ENCODE data around the gene OPCML. TPM values are rescaled to one million over a fixed set of nuclear protein-coding genes. Genes with fewer than 3 reads are reported as not detected.

Gene OPCML
- total RNA-seq, 1 donor, result not detected

- no peak overlapping the region for H3K4me3 ChIP-seq (ENCODE audit: low read depth, low read length)
- TF ChIP-seq, protein P1, sequence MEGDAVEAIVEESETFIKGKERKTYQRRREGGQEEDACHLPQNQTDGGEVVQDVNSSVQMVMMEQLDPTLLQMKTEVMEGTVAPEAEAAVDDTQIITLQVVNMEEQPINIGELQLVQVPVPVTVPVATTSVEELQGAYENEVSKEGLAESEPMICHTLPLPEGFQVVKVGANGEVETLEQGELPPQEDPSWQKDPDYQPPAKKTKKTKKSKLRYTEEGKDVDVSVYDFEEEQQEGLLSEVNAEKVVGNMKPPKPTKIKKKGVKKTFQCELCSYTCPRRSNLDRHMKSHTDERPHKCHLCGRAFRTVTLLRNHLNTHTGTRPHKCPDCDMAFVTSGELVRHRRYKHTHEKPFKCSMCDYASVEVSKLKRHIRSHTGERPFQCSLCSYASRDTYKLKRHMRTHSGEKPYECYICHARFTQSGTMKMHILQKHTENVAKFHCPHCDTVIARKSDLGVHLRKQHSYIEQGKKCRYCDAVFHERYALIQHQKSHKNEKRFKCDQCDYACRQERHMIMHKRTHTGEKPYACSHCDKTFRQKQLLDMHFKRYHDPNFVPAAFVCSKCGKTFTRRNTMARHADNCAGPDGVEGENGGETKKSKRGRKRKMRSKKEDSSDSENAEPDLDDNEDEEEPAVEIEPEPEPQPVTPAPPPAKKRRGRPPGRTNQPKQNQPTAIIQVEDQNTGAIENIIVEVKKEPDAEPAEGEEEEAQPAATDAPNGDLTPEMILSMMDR (IDR thresholded peaks at IDR 0.05; ENCODE audit: insufficient read depth, low read depth, low read length), result no peak
- DNase-seq (ENCODE audit: low read depth), result no peak
Measured at GRCh38 chr11:133053124-133053776, 479.1 kb downstream of the OPCML start.

- DNase-seq (ENCODE audit: low read depth), result no peak
- H3K4me3 ChIP-seq (ENCODE audit: low read depth, low read length), result no peak overlapping the region
- TF ChIP-seq, protein P1 (IDR thresholded peaks at IDR 0.05; ENCODE audit: insufficient read depth, low read depth, low read length), result no peak
Measured at GRCh38 chr11:133052537-133052936, 479.8 kb downstream of the OPCML start.

DNA sequence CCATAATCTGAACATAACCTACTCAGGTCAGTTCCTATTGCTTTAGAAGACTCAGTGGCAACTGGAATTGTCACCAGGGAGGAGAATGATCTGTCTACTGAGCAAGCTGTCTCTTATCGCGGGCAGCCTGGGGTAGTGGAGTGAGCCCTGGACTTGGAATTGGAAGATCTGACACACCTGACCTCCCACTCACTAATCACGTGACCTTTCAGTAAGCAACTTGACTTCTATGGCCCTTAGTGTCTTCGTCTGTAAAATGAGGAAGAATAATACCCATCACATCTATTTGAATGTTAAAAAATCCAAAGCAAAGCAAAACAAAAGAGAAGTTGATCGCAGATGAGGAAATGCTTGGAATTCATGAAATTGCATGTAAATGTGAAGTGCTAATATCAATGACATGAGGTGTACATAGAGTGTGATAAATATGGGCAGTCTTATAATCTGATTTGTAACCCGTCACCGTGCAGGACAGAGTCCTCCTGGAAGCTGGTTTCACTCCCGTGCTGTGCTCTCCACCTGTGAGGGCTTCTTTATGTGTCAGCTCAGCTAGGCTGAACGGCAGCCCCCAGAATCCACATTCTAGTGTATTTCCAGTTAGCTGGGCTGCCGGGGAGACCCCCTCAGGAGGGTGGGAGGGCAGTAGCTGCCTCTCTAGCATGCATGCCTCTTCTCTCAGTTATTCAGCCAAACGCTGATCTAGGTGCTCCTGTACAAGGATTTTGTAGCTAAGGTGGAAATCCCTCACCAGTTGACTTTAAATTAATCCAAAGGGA is 482.9 kb downstream of the OPCML start:
- no peak overlapping the region for H3K4me3 ChIP-seq (ENCODE audit: low read depth, low read length)
- no peak for DNase-seq (ENCODE audit: low read depth)
- TF ChIP-seq, protein P1 (IDR thresholded peaks at IDR 0.05; ENCODE audit: insufficient read depth, low read depth, low read length), result no peak

- TF ChIP-seq, protein P1 (IDR thresholded peaks at IDR 0.05; ENCODE audit: insufficient read depth, low read depth, low read length), result no peak
- DNase-seq (ENCODE audit: low read depth), result no peak
- H3K4me3 ChIP-seq (ENCODE audit: low read depth, low read length), result no peak overlapping the region
Measured at GRCh38 chr11:133048270-133048669, 484.0 kb downstream of the OPCML start.

- no peak overlapping the region for H3K4me3 ChIP-seq (ENCODE audit: low read depth, low read length)
- no peak for DNase-seq (ENCODE audit: low read depth)
- TF ChIP-seq, protein P1 (IDR thresholded peaks at IDR 0.05; ENCODE audit: insufficient read depth, low read depth, low read length), result no peak
Measured at GRCh38 chr11:133047771-133048115, 484.6 kb downstream of the OPCML start.

DNA sequence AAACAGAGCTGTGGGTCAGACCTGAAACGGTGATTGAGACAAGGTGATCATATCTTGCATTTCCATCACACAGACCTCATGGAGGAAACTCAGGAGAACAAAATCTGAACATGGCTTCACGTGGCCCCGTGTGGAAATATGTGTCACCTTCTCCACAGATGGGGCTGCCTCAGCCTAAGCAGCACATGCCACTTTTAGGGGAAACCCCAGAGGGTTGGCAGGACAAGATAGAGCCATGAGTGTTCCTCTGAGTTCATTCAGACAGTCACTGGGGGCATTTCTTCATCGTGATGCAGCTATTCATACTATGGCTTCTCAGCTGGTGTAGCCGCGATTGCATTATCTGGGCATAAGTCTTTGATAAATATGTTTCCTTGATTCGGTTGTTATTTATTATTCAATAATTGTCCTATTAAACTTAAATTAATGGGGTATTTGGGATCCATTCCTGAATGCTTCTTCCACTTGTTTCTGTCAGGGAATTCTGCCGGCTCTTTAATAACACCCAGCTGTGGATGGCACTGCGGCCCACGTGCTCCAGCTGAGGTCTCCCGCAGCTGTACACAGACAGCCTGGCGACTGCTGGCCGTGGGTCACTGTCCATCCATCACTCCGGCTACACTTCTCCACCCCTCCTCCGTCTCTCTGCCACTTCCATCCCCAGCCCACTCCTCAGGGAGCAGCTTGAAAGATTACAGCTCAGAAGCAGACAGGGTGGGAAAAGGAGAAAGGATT is 485.1 kb downstream of the OPCML start:
- TF ChIP-seq, protein P1 (IDR thresholded peaks at IDR 0.05; ENCODE audit: insufficient read depth, low read depth, low read length), result no peak
- DNase-seq (ENCODE audit: low read depth), result no peak
- H3K4me3 ChIP-seq (ENCODE audit: low read depth, low read length), result no peak overlapping the region
